HG03039 (cell line): Measurements from ENCODE around the gene ENDOV.

Experiments
- ATAC-seq: cut with Tn5 transposase; IDR thresholded peaks from one replicate; pipeline ENCODE4 v1.9.1; 2021; ENCODE audit warnings: mild to moderate bottlenecking, moderate library complexity; ENCODE audit not compliant: unreplicated experiment

Gene ENDOV

GRCh38 chr17:80414508-80414802 is 512 bp upstream of the ENDOV start:
- ATAC-seq = no peak

- ATAC-seq = no peak
Observed at GRCh38 chr17:80415626-80416137, 715 bp downstream of the ENDOV start.

GRCh38 chr17:80416260-80416939 is 1.4 kb downstream of the ENDOV start:
- no peak for ATAC-seq

- ATAC-seq = no peak
Observed at GRCh38 chr17:80416940-80417293, 1.9 kb downstream of the ENDOV start.

GRCh38 chr17:80418589-80418988 is 3.6 kb downstream of the ENDOV start:
- no peak for ATAC-seq

GRCh38 chr17:80419255-80419654 is 4.3 kb downstream of the ENDOV start:
- ATAC-seq = no peak

GRCh38 chr17:80421381-80422090 is 6.6 kb downstream of the ENDOV start:
- ATAC-seq = no peak

- ATAC-seq = no peak
Observed at GRCh38 chr17:80422276-80422675, 7.3 kb downstream of the ENDOV start.

- no peak for ATAC-seq
Observed at GRCh38 chr17:80422981-80423380, 8.0 kb downstream of the ENDOV start.

GRCh38 chr17:80423536-80424225 is 8.7 kb downstream of the ENDOV start:
- ATAC-seq = no peak

GRCh38 chr17:80424261-80424660 is 9.3 kb downstream of the ENDOV start:
- ATAC-seq = no peak

- no peak for ATAC-seq
Observed at GRCh38 chr17:80424878-80425765, 10.2 kb downstream of the ENDOV start.

GRCh38 chr17:80425835-80426426 is 11.0 kb downstream of the ENDOV start:
- no peak for ATAC-seq

- no peak for ATAC-seq
Observed at GRCh38 chr17:80426671-80427326, 11.8 kb downstream of the ENDOV start.

GRCh38 chr17:80427366-80428282 is 12.7 kb downstream of the ENDOV start:
- no peak for ATAC-seq

- no peak for ATAC-seq
Observed at GRCh38 chr17:80428363-80428762, 13.4 kb downstream of the ENDOV start.

- ATAC-seq = no peak
Observed at GRCh38 chr17:80428796-80429195, 13.8 kb downstream of the ENDOV start.

- ATAC-seq = no peak
Observed at GRCh38 chr17:80429356-80430275, 14.6 kb downstream of the ENDOV start.
